A549 (cell line): Measurements from ENCODE around the gene XPO6. TPM values are rescaled to one million over a fixed set of nuclear protein-coding genes. Genes with fewer than 3 reads are reported as not detected.

ENCODE experiments used
- ATAC-seq, 2 experiments: fragments of 200-7000 bp in 1 of 2; fragments of >200 bp in 1 of 2; cut with Nextera tagmentation in 1 of 2; cut with Tn5 transposase in 1 of 2; 3 replicates each; pipeline versions ENCODE4 v1.8.0 to v1.9.1; 2018 to 2020; ENCODE audit warnings: mild to moderate bottlenecking in 1 of 2, moderate library complexity in 1 of 2
- CTCF ChIA-PET: fragments of 300-600 bp; sonication (Branson Sonifier 250); formaldehyde crosslinking; extraction: SDS; loops from one replicate; lab custom pipeline; 2021; ENCODE audit warnings: antibody characterized with exemption, inconsistent platforms; lab: Yijun Ruan, JAX
- POLR2A ChIA-PET: fragments of 350-600 bp; formaldehyde crosslinking; extraction: SDS; loops from one replicate; lab custom pipeline; 2021; ENCODE audit warnings: antibody characterized with exemption, inconsistent platforms; lab: Yijun Ruan, JAX
- DNase-seq, 2 experiments: peaks; one replicate each; pipeline versions ENCODE4 v3.0.0 to v3.0.0-alpha.2; 2011 to 2016; ENCODE audit warnings: low read depth in 1 of 2, low spot score in 1 of 2
- FAIRE-seq: peaks from 2 replicates; lab custom pipeline; 2011; peaks lifted over from hg19 to GRCh38; lab: Jason Lieb, UNC
- H3K27ac ChIP-seq, 2 experiments: fragments of >200 bp; sonication (Bioruptor Twin); formaldehyde crosslinking; 3 replicates each; pipeline ENCODE4 v1.5.1; 2016 to 2017
- H3K4me1 ChIP-seq: fragments of >200 bp; sonication (Bioruptor Twin); formaldehyde crosslinking; 3 replicates; pipeline ENCODE4 v1.6.1; 2016
- H3K4me2 ChIP-seq: fragments of >200 bp; sonication (Bioruptor Twin); formaldehyde crosslinking; 3 replicates; pipeline ENCODE4 v1.6.1; 2016
- H3K4me3 ChIP-seq: fragments of >200 bp; sonication (Bioruptor Twin); formaldehyde crosslinking; 3 replicates; pipeline ENCODE4 v1.5.1; 2016
- H3K9me3 ChIP-seq: fragments of >200 bp; sonication (Bioruptor Twin); formaldehyde crosslinking; 3 replicates; pipeline ENCODE4 v1.6.1; 2016
- CBX2 ChIP-seq: fragments of 200-600 bp; sonication (generic); IDR thresholded peaks from 2 replicates; pipeline ENCODE4 v1.6.1; 2016; ENCODE audit warnings: low read depth, mild to moderate bottlenecking, borderline replicate concordance
- CBX8 ChIP-seq: fragments of 200-600 bp; sonication (generic); IDR thresholded peaks from 2 replicates; pipeline ENCODE4 v1.6.1; 2016
- CHD4 ChIP-seq: fragments of 200-600 bp; sonication (generic); IDR thresholded peaks from 2 replicates; pipeline ENCODE4 v1.6.1; 2016; ENCODE audit warnings: antibody characterized with exemption, mild to moderate bottlenecking, borderline replicate concordance
- EHF ChIP-seq: fragments of 250-450 bp; sonication (Bioruptor Pico); IDR thresholded peaks from 2 replicates; pipeline ENCODE4 v1.5.0; 2020; ENCODE audit warnings: mild to moderate bottlenecking
- ELK1 ChIP-seq: fragments of 150-350 bp; IDR thresholded peaks from 2 replicates; pipeline ENCODE4 v1.6.1; 2014; ENCODE audit warnings: low read depth, mild to moderate bottlenecking, low read length
- FOXS1 ChIP-seq: fragments of 250-450 bp; sonication (Bioruptor Pico); IDR thresholded peaks from 2 replicates; pipeline ENCODE4 v1.5.0; 2020; ENCODE audit warnings: mild to moderate bottlenecking, moderate library complexity
- HDAC2 ChIP-seq: fragments of 200-600 bp; sonication (generic); IDR thresholded peaks from 2 replicates; pipeline ENCODE4 v1.6.1; 2016
- HMGXB4 ChIP-seq: fragments of 250-450 bp; sonication (Bioruptor Pico); IDR thresholded peaks from 2 replicates; pipeline ENCODE4 v1.5.0; 2021; ENCODE audit warnings: mild to moderate bottlenecking, moderate library complexity, borderline replicate concordance
- JUN ChIP-seq, 2 experiments: fragments of >200 bp; sonication (Bioruptor Twin); formaldehyde crosslinking; IDR thresholded peaks; 2 replicates in 1 of 2; 3 replicates in 1 of 2; pipeline ENCODE4 v1.6.1; 2016 to 2017
- KDM1A ChIP-seq: fragments of 200-600 bp; sonication (generic); IDR thresholded peaks from 2 replicates; pipeline ENCODE4 v1.6.1; 2016; ENCODE audit warnings: low read depth, mild to moderate bottlenecking
- MAFK ChIP-seq: fragments of 450-650 bp; IDR thresholded peaks from 2 replicates; pipeline ENCODE4 v1.6.1; 2014; ENCODE audit not compliant: partially characterized antibody
- MAZ ChIP-seq: fragments of 150-350 bp; IDR thresholded peaks from 2 replicates; pipeline ENCODE4 v1.6.1; 2014; ENCODE audit warnings: antibody characterized with exemption, low read depth, low read length, borderline replicate concordance
- NFE2L2 ChIP-seq: fragments of 150-350 bp; conservative IDR thresholded peaks from 2 replicates; pipeline ENCODE4 v1.6.1; 2014; ENCODE audit warnings: low read length
- POLR2A ChIP-seq: IDR thresholded peaks from 2 replicates; pipeline ENCODE4 v1.6.1; 2012; ENCODE audit warnings: mild to moderate bottlenecking, low read length
- POLR2AphosphoS2 ChIP-seq: conservative IDR thresholded peaks from 2 replicates; pipeline ENCODE4 v1.6.1; 2012; ENCODE audit warnings: low read length, improper control_type of control experiment, inconsistent platforms
- RAD21 ChIP-seq, 2 experiments: fragments of >200 bp in 1 of 2; sonication (Bioruptor Twin) in 1 of 2; formaldehyde crosslinking in 1 of 2; IDR thresholded peaks in 1 of 2; conservative IDR thresholded peaks in 1 of 2; 2 replicates in 1 of 2; 3 replicates in 1 of 2; pipeline ENCODE4 v1.6.1; 2012 to 2018; ENCODE audit warnings: inconsistent platforms in 1 of 2
- RFX5 ChIP-seq: fragments of 450-650 bp; IDR thresholded peaks from 2 replicates; pipeline ENCODE4 v1.7.1; 2014; ENCODE audit warnings: antibody characterized with exemption, mild to moderate bottlenecking, moderate library complexity
- TFCP2L1 ChIP-seq: fragments of 250-450 bp; sonication (Bioruptor Pico); IDR thresholded peaks from 2 replicates; pipeline ENCODE4 v1.5.0; 2021; ENCODE audit warnings: mild to moderate bottlenecking
- ZSCAN20 ChIP-seq: fragments of 250-450 bp; sonication (Bioruptor Pico); IDR thresholded peaks from 2 replicates; pipeline ENCODE4 v1.8.0; 2022; ENCODE audit warnings: mild to moderate bottlenecking, moderate library complexity
- WGBS: methylation state at CpG from one replicate; pipeline ENCODE4 v1.1.6; 2017; ENCODE audit errors: missing lambda C conversion rate; 5-methylcytosine and 5-hydroxymethylcytosine counted together
- polyA plus RNA-seq, 4 experiments: library from polyadenylated mRNA; depleted of rRNA in 3 of 4; stranded (reverse); fragments of >200 nt; fragmentation: RNase III in 1 of 4; extraction: RNeasy Plus Mini Kit Qiagen cat#74134 plus additional on column Dnase treatment in 1 of 4; gene quantifications; 2 replicates in 3 of 4; 3 replicates in 1 of 4; pipeline ENCODE4 v1.2.3, GENCODE V29; 2011 to 2017
- TF ChIP-seq, protein P1 (sequence below): fragments of >200 bp; sonication (Bioruptor Twin); formaldehyde crosslinking; IDR thresholded peaks from 3 replicates; pipeline ENCODE4 v1.5.1; 2016
- TF ChIP-seq, protein P2 (sequence below): fragments of 250-450 bp; sonication (Bioruptor Pico); IDR thresholded peaks from 2 replicates; pipeline ENCODE4 v1.5.0; 2020; ENCODE audit warnings: low read depth, mild to moderate bottlenecking, moderate library complexity

Gene XPO6
- polyA plus RNA-seq, 2 of the 4 experiments (the other 2 are of a cell fraction) = 63.0 to 108 TPM

- H3K4me1 ChIP-seq = peaks cover 4% of the 10 kb centered on the region; the same call in 1 of the 3 replicates
- H3K27ac ChIP-seq = no peak overlapping the region
- no peaks in the 10 kb centered on the region for H3K9me3 ChIP-seq
- 24% methylated on average over 16 of the region's 18 CpGs for WGBS
- DNase-seq (no peak), ATAC-seq (peak; percentile 9 to 35; a peak in 4 of 6 replicates), FAIRE-seq (no peak)
- H3K4me2 ChIP-seq = no peak overlapping the region
- CTCF ChIA-PET = interaction anchor here (1.2 to 2.1 kb wide), 3 partner anchors 11 to 27 kb away, joined by 4 to 16 read pairs (median 11); no protein-coding TSS in a partner anchor
- POLR2A ChIA-PET = interaction anchor here (0.6 kb wide), 1 partner anchor 204 kb away, joined by 5 read pairs; no protein-coding TSS in a partner anchor
- no peak for TF ChIP-seq MAZ
- H3K4me3 ChIP-seq = no peak overlapping the region
These were observed 152.8 kb downstream of the XPO6 start for GRCh38 chr16:28058839-28059589.

DNA sequence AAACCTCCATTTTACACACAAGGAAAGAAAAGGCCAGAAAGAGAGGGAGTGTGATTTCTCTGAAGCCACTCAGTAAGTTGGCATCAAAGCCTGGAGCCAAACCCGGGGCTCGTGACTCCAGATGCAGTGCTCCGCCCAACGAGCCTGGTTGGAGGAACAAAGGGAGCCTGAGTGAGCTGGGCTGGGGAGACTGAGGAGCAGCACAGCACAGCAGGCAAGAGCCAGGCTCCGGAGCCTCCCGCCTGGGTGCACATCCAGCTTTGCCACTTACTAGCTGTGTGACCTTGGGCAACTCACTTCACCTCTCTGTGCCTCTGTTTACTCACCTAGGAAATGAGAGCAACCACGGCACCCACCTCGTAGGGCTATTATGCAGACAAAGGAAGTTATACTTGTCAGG is 153.8 kb downstream of the XPO6 start:
- Histone ChIP-seq H3K4me3 (no peak overlapping the region), H3K27ac (no peak overlapping the region), H3K9me3 (no peaks in the 10 kb centered on the region)
- ChIA-PET POLR2A (no interaction called here), CTCF (interaction anchor here (1.2 to 2.1 kb wide), 2 partner anchors 13 to 26 kb away, joined by 4 to 11 read pairs; no protein-coding TSS in a partner anchor)
- FAIRE-seq (no peak), ATAC-seq (no peak)
- 42% methylated on average over 8 of the region's 8 CpGs for WGBS
- TF ChIP-seq KDM1A = no peak
- no peak for TF ChIP-seq CBX8
- TF ChIP-seq POLR2AphosphoS2 = no peak
- TF ChIP-seq NFE2L2 = no peak
- no peak for TF ChIP-seq RFX5
- no peak for TF ChIP-seq JUN (IDR thresholded peaks at IDR 0.05)
- TF ChIP-seq EHF = no peak
- TF ChIP-seq RAD21 (conservative IDR thresholded peaks at IDR 0.05 in 1 of 2, IDR thresholded peaks at IDR 0.05 in 1 of 2) = no peak
- no peak for TF ChIP-seq ZSCAN20 (CRISPR knock-in tag)
- TF ChIP-seq CBX2 = no peak
- TF ChIP-seq, all 56 proteins: peak for 0
- H3K4me2 ChIP-seq = no peak overlapping the region
- no peak for DNase-seq
- peaks cover 4% of the 10 kb centered on the region; the same call in 1 of the 3 replicates for H3K4me1 ChIP-seq

DNA sequence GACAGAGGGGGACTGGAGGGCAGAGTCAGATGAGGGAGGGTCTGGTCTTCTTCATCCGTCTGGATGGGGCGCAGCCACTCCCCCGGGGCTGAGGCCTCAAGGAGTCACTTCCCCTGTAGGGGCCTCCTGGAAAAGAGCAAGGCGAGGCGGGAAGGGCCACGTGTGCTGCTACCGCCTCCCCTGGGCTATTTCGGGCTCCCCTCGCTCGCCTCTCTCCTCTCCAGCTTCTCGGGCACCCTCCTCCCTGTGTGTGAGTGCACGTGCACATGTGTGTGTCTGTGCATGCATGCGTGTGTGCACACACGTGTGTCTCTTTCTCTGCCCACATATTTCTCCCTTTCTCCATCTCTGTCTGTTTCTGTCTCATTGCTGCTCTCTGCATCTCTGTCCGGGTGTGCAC is 158.3 kb downstream of the XPO6 start:
- TF ChIP-seq MAFK (no peak), POLR2A (no peak), HMGXB4 (no peak), NFE2L2 (no peak), HDAC2 (no peak), CHD4 (no peak), ELK1 (no peak), TFCP2L1 (CRISPR knock-in tag) (no peak), FOXS1 (CRISPR knock-in tag) (no peak)
- TF ChIP-seq, protein P1, sequence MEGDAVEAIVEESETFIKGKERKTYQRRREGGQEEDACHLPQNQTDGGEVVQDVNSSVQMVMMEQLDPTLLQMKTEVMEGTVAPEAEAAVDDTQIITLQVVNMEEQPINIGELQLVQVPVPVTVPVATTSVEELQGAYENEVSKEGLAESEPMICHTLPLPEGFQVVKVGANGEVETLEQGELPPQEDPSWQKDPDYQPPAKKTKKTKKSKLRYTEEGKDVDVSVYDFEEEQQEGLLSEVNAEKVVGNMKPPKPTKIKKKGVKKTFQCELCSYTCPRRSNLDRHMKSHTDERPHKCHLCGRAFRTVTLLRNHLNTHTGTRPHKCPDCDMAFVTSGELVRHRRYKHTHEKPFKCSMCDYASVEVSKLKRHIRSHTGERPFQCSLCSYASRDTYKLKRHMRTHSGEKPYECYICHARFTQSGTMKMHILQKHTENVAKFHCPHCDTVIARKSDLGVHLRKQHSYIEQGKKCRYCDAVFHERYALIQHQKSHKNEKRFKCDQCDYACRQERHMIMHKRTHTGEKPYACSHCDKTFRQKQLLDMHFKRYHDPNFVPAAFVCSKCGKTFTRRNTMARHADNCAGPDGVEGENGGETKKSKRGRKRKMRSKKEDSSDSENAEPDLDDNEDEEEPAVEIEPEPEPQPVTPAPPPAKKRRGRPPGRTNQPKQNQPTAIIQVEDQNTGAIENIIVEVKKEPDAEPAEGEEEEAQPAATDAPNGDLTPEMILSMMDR = no peak
- TF ChIP-seq, protein P2, sequence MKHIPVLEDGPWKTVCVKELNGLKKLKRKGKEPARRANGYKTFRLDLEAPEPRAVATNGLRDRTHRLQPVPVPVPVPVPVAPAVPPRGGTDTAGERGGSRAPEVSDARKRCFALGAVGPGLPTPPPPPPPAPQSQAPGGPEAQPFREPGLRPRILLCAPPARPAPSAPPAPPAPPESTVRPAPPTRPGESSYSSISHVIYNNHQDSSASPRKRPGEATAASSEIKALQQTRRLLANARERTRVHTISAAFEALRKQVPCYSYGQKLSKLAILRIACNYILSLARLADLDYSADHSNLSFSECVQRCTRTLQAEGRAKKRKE (CRISPR knock-in tag) = no peak
- ATAC-seq (peak; percentile 42 to 52; a peak in 4 of 6 replicates), FAIRE-seq (no peak), DNase-seq (no peak)
- Histone ChIP-seq H3K9me3 (peaks cover 5% of the 10 kb centered on the region), H3K4me3 (no peak overlapping the region), H3K27ac (no peak overlapping the region), H3K4me2 (no peak overlapping the region), H3K4me1 (no peaks in the 10 kb centered on the region)
- CTCF ChIA-PET = interaction anchor here (1.3 to 1.6 kb wide), 2 partner anchors 12 to 17 kb away, joined by 3 to 4 read pairs; no protein-coding TSS in a partner anchor
- POLR2A ChIA-PET = no interaction called here
- 20% methylated on average over 15 of the region's 15 CpGs for WGBS
